Esophagus squamous epithelium (tissue), 4 donors: ENCODE data around the gene CNOT6.

Experiments used
- POLR2A ChIP-seq, 4 donors: fragments of 450-650 bp; IDR thresholded peaks; one replicate each; pipeline ENCODE4 v1.6.1; 2017; ENCODE audit warnings: antibody characterized with exemption in 4 of 4, mild to moderate bottlenecking in 4 of 4, moderate library complexity in 3 of 4
- TF ChIP-seq, protein P1 (sequence below), 6 experiments: fragments of 450-650 bp in 4 of 6; fragments of 200-600 bp in 2 of 6; sonication (generic) in 2 of 6; IDR thresholded peaks; one replicate each; pipeline ENCODE4 v1.5.1; 2016 to 2019; ENCODE audit warnings: antibody characterized with exemption in 6 of 6, mild to moderate bottlenecking in 4 of 6, moderate library complexity in 4 of 6

DNA sequence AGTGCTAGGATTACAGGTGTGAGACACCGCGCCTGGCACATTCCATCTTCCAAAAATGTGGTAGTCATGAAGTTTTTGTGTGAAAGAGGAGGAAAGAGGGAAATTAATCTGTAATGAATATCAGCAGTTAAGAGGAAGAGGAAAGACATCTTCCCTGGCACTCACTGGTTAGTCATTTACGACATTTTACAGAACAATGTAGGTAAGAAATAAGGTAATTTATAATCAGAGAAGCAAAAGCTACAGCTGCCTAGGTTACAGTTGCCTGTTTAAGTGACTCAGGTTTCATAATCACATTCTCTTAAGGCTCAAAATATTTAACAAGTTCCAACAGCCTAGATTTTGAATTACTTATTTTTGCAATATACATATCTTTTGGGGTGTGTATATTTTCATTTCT, 26.9 kb downstream of the CNOT6 start:
- no peak for TF ChIP-seq POLR2A (IDR thresholded peaks at IDR 0.05)
- TF ChIP-seq, protein P1, sequence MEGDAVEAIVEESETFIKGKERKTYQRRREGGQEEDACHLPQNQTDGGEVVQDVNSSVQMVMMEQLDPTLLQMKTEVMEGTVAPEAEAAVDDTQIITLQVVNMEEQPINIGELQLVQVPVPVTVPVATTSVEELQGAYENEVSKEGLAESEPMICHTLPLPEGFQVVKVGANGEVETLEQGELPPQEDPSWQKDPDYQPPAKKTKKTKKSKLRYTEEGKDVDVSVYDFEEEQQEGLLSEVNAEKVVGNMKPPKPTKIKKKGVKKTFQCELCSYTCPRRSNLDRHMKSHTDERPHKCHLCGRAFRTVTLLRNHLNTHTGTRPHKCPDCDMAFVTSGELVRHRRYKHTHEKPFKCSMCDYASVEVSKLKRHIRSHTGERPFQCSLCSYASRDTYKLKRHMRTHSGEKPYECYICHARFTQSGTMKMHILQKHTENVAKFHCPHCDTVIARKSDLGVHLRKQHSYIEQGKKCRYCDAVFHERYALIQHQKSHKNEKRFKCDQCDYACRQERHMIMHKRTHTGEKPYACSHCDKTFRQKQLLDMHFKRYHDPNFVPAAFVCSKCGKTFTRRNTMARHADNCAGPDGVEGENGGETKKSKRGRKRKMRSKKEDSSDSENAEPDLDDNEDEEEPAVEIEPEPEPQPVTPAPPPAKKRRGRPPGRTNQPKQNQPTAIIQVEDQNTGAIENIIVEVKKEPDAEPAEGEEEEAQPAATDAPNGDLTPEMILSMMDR (IDR thresholded peaks at IDR 0.05) = no peak
